GM19452 (cell line): ENCODE measurements around the gene SPIRE1.
"Not testable (repeated sequence)": the region's sequence is repeated elsewhere in the genome, so short reads cannot be mapped to it uniquely, and the experiment has no call there.

Source experiments
- ATAC-seq: cut with Tn5 transposase; IDR thresholded peaks from one replicate; pipeline ENCODE4 v1.9.1; 2021; ENCODE audit not compliant: unreplicated experiment

Gene SPIRE1

GRCh38 chr18:12556946-12557806, 100.7 kb downstream of the SPIRE1 start:
- no peak for ATAC-seq

GRCh38 chr18:12554796-12555388, 103.0 kb downstream of the SPIRE1 start:
- no peak for ATAC-seq

- ATAC-seq = no peak
These were observed 105.0 kb downstream of the SPIRE1 start for GRCh38 chr18:12552879-12553242.

GRCh38 chr18:12551943-12552878, 105.7 kb downstream of the SPIRE1 start:
- not testable (repeated sequence) for ATAC-seq

GRCh38 chr18:12551466-12551865, 106.4 kb downstream of the SPIRE1 start:
- ATAC-seq = not testable (repeated sequence)

- no peak for ATAC-seq
These were observed 114.2 kb downstream of the SPIRE1 start for GRCh38 chr18:12543697-12544096.

- no peak for ATAC-seq
These were observed 117.2 kb downstream of the SPIRE1 start for GRCh38 chr18:12540751-12541150.

GRCh38 chr18:12539158-12539557, 118.7 kb downstream of the SPIRE1 start:
- not testable (repeated sequence) for ATAC-seq

- no peak for ATAC-seq
These were observed 123.1 kb downstream of the SPIRE1 start for GRCh38 chr18:12534820-12535219.

- no peak for ATAC-seq
These were observed 125.2 kb downstream of the SPIRE1 start for GRCh38 chr18:12532661-12533060.

- ATAC-seq = no peak
These were observed 126.2 kb downstream of the SPIRE1 start for GRCh38 chr18:12531749-12532148.

- ATAC-seq = no peak
These were observed 137.4 kb downstream of the SPIRE1 start for GRCh38 chr18:12520442-12520992.

GRCh38 chr18:12518832-12519531, 138.9 kb downstream of the SPIRE1 start:
- no peak for ATAC-seq

GRCh38 chr18:12518326-12518725, 139.6 kb downstream of the SPIRE1 start:
- no peak for ATAC-seq

- ATAC-seq = no peak
These were observed 140.6 kb downstream of the SPIRE1 start for GRCh38 chr18:12517142-12517825.

- ATAC-seq = no peak
These were observed 141.8 kb downstream of the SPIRE1 start for GRCh38 chr18:12516049-12516630.

- no peak for ATAC-seq
These were observed 142.4 kb downstream of the SPIRE1 start for GRCh38 chr18:12515550-12515949.

- ATAC-seq = no peak
These were observed 150.9 kb downstream of the SPIRE1 start for GRCh38 chr18:12507007-12507406.

- ATAC-seq = no peak
These were observed 156.9 kb downstream of the SPIRE1 start for GRCh38 chr18:12500986-12501385.

GRCh38 chr18:12497839-12498238, 160.1 kb downstream of the SPIRE1 start:
- no peak for ATAC-seq
